ENCODE data around the gene MT1B.
A peak's percentile ranks its signal among the peaks of the same experiment; 100 is the strongest.

Gene MT1B

DNA sequence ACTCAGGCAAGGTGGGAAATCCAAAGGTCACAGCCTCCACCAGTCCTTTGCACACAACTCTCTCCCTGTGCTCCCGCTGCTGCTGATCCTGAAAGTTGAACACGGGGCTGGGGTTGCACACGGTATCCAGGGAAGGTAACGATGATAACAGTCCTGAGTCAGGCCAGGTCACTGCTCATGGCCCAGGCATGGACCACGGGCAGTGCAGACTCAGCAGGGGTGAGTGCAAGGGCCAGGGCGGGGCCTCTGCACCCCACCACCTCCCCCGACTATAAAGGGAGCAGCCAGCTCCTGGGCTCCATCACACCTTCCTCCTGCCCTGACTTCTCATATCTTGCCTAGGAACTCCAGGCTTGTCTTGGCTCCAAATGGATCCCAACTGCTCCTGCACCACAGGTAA, at the start of gene MT1B:
MT1B (plus strand) TSS at position 301 of the 400 bp plus-strand sequence; CDS start at position 369, 68 bp downstream.
- DNase-seq, result no peak

- DNase-seq, result peak; percentile 9
Measured at GRCh38 chr16:56603589-56603988, 48.1 kb upstream of the MT1B start.

DNA sequence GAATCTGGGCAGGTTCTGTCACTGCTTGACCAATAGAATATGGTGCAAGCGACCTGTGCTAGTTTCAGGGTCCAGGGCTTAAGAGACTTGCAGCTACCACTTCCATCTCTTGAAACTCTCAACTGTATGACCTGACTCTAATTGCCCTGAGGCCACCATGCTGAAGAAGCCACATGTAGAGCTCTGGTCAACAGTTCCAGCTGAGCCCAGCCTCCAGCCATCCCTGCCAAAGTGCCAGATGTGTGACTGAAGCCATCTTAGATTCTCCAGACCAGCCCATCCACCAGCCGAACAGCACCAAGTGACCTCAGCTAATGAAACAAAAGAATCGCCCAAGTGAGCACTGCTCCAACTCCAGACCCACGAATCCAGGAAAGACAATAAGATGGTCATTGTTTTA, 46.7 kb upstream of the MT1B start:
- no peak for DNase-seq

DNA sequence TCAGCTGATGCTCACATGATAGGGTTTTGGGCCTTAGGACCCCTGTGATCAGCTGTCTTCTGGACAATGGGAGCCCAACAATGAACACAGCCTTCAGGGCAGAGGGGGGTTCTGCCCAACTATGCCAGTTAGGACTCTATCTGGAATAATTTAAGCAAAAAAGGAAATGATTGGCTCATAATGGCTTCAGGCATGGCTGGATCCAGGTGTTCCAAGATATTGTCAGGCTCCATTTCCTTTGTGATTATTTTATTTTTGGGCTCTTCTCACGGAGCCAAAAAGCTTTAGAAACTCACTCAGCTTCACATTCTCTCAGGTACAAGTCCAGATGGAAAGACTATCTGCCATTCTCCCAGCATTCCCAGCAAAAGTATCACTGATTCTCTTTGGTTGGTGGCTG, 46.2 kb upstream of the MT1B start:
- DNase-seq, result no peak

DNA sequence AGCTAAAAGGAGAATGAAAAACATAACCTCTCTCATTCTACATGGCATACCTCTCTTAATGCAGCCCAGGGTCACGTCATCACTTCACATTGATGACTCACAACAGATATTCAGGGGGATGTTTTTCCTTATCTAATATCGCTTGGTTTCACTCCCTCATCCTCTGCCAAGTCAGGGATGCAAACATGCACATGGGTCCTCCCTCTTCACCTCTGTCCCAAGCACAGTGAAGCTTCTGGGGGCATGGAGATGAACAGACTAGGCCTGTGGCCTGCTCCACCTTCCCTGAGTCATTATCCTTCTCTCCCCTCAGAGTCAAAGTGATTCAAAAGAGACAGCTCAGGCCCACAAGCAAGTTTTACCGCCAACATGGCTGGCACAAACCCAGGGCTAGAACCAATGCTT, 45.6 kb upstream of the MT1B start:
- DNase-seq, result no peak

- no peak for DNase-seq
Measured at GRCh38 chr16:56606476-56607108, 45.1 kb upstream of the MT1B start.

GRCh38 chr16:56607109-56607618, 44.5 kb upstream of the MT1B start:
- DNase-seq, result no peak

- DNase-seq, result no peak
Measured at GRCh38 chr16:56607675-56608042, 44.0 kb upstream of the MT1B start.

- DNase-seq, result peak; percentile 91
Measured at GRCh38 chr16:56608043-56608875, 43.4 kb upstream of the MT1B start, which contains the start of gene MT2A. TSS of gene MT2A (plus strand) at chr16:56608584. CDS start at chr16:56608656, 72 bp downstream.

DNA sequence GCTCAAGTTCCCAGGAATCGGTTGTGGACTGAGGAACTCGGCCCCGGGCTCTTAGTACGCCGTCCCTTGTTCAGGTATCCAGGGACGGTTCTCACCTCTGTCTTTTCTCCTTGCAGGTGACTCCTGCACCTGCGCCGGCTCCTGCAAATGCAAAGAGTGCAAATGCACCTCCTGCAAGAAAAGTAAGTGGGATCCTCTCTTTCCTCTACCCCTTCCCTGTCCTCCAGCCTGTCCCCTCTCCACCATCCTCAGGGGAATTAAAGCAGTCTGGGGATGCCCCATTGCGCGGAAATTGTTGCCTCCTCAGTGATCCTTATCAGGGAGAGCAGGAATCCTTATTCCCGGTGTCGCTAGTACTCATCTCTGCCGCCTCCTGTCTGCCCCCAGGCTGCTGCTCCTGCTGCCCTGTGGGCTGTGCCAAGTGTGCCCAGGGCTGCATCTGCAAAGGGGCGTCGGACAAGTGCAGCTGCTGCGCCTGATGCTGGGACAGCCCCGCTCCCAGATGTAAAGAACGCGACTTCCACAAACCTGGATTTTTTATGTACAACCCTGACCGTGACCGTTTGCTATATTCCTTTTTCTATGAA, 42.7 kb upstream of the MT1B start:
- no peak for DNase-seq

- DNase-seq, result no peak
Measured at GRCh38 chr16:56609463-56609921, 42.2 kb upstream of the MT1B start.

DNA sequence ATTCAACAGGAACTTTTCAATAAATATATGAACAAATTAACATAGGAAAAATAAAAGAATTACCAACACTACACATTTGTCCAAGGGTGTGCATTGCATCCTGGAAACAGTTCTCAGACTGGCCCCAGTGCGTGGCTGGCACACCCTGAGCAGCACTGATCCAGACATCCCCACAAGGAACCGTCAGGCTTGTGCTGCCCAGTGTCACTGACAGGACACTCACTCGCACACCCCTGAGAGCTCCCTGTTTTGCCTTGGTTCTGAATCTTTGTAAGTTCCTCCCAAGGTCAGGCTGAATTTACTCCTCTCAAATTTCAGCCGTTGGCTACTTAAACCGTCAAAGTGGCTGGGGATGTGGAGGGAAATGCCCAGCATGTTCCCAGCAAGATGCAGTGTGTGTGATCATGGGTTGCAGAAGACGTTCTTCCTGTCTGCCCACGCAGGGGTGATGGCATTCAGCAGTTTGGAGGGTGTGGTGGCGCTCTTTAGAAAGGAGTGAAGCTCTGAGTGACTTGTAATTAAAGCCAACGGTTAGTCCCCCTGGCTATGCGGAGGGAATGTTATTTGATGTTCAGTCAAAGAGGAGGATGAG, 41.6 kb upstream of the MT1B start:
- DNase-seq, result no peak

- no peak for DNase-seq
Measured at GRCh38 chr16:56610609-56611111, 41.0 kb upstream of the MT1B start.

DNA sequence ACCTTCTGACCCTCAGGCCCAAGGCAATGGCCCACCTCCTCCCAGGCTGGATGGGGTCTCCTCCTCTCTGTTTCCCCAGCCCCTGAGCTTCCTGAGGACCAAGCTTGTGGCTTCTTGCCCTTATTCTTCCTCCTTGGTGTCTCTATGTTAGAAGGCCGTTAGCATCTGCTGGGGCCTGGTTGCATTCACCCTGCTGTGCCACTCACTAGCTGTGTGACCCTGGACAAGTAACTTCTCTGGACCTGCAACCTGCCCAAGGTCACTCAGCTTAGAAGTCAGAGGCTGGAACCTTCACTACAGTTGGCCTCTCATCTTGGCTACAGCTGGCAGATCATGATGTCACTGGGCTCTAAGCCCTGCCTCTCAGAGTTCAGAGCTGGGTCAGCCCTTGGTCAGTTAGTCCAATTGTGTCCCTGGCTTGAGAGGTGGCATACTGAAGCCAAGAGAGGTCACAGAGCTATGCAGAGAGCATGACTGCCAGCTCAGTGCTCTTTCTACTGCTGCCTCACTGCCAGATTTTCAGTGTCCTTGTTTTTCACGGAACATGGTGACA, 40.3 kb upstream of the MT1B start:
- DNase-seq, result no peak

DNA sequence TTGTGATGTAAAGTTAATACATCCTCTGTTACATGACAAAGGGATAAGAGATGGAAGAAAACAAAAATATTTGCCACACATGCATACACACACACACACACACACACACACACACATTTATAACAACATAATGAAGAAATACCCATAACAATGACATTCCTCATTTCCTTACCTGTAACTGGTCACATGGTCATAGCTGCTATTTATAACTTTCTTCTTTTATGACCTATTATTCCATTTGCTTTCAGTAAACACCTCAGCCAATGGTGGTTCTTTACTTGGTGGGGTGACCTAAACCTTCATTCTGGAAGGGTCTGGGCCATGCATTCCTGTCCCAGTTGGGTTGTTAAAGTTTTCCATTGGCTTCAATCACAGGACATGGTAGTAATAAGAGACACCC, 38.0 kb upstream of the MT1B start:
- DNase-seq, result no peak

DNA sequence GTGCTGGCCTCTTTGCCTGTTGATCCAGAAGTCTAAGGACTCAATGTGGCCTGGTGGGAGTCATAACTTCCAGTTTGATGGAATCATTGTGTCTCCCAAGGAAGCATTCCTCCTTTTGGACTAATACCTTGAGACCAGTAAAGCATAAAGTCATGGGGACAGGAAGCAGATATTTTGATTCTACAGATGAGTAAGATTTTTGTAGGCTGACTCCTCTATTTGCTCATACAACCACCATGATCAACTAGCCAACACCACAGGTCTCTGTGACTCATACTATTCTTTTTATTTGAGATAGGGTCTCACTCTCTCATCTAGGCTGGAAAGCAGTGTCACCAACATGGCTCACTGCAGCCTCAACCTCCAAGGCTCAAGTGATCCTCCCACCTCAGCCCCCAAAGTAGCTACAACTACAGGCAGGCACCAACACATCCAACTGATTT, 37.1 kb upstream of the MT1B start:
- no peak for DNase-seq

DNA sequence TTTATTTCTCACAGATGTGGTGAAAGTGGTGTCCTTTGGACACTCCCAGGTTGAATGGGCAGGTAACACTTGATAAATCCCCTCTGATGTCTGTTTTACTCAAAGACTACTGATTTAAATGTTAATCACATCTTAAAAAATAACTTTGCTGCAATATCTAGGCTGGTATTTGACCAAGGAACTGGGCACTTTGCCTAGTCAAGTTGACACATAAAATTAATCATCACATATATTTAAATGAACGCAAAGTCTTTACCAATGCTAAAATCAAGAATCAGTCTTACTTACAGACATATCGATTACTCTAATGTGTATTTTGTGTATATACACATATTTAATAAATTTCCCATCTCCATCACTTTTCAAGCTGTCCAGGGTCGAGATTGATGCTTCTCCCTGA, 36.3 kb upstream of the MT1B start:
- DNase-seq, result no peak

GRCh38 chr16:56616608-56617211, 35.0 kb upstream of the MT1B start:
- no peak for DNase-seq

DNA sequence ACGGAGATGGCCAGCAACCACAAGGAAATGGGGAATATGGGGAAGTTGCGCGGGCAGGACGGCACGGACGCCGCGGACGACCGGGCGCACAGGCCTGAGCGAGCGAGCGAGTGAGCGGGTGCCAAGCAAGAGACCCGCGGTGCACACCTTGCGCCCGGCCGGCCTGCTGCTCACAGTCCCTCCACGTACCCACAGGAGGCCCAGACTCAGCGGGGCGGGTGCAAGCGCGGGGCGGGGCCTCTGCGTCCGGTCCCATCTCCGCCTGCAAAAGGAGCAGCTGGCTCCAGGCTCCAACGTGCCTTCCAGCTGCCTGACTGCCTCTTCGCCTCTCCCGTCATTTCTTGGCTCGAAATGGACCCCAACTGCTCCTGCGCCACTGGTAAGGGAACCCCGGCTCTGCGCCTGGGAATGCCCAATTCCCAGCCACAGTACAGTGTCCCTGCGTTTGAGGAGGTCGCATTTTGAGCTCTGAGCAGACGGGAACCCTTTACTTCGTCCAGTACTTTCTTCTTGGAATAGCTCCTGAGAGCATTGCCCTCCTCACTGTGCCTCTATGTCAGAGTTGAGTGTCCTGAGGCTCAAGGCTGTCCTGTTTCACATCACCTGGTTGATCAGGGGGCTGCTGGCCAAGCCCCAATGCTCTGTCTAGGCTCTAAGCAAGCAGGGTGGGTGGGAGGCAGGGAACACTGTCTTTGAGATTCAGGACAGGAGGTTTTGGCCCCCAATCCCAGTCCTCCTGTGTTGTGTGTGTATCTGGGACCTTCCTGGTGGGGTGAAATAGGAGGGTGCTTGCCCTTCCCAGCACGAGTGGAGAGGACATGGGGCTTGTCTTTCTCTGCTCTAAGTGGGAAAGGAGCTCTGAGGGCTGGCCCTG, 34.2 kb upstream of the MT1B start:
- no peak for DNase-seq

DNA sequence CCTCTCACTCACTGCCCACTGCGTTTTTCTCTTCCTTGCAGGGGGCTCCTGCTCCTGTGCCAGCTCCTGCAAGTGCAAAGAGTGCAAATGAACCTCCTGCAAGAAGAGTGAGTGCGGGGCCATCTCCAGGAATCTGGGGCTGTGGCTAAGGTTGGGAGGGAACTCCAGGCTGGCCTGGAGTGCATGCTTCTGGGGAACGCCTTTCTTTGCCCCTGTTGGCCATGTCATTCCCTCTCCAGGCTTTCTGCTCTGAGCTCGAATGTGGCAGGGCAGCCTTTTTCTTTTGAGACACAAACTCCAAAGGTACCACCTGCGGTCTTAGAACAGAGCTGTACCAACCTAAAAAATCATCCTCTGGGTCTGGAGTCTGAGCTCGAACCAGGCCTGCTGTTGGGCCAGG, 33.5 kb upstream of the MT1B start:
- DNase-seq, result no peak

- no peak for DNase-seq
Measured at GRCh38 chr16:56620339-56620897, 31.3 kb upstream of the MT1B start.

All from NCI-H2227 treated with DMSO at 0.1 percent for 48 hours (cell line).